ENCODE data around the gene MAP1S.

MAP1S gene

DNA sequence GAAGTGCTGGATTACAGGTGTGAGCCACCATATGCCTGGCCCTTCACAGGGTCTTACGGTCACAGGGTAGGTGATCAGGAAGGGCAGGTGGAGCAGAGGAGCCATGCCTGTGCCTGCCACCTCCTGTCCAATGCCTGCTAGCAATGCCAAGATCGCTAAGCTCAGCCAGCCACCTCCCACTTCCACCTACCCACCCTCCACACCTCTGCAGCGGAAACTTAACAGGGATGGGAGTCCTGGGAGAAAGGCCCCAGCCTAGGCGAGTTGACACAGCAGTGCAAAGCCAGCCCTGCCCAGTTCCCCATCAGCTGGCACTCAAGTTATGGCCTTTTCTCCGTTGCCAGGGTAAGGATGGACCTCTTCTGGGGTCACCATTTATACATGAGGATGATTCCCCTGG lies 16.1 kb downstream of the MAP1S start:
- no peak for DNase-seq (ENCODE audit: low spot score)

GRCh38 chr19:17737690-17738153 lies 18.4 kb downstream of the MAP1S start:
- DNase-seq (ENCODE audit: low spot score), result no peak

- DNase-seq (ENCODE audit: low spot score), result no peak
Observed at GRCh38 chr19:17739121-17739875, 20.0 kb downstream of the MAP1S start.

DNA sequence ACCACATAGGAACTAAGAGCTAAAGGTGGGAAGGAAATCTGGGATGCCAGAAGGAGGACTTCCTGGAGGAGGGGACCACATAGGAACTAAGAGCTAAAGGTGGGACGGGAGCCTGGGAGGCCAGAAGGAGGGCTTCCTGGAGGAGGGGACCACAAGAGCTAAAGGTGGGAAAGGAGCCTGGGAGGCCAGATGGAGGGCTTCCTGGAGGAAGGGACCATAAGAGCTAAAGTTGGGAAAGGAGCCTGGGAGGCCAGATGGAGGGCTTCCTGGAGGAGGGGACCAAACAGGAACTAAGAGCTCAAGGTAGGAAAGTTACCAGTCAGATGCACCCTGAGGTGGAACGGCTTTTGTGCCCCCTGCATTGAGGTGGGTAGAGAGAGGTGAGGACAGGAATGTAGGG lies 22.2 kb downstream of the MAP1S start:
- DNase-seq (ENCODE audit: low spot score), result no peak

DNA sequence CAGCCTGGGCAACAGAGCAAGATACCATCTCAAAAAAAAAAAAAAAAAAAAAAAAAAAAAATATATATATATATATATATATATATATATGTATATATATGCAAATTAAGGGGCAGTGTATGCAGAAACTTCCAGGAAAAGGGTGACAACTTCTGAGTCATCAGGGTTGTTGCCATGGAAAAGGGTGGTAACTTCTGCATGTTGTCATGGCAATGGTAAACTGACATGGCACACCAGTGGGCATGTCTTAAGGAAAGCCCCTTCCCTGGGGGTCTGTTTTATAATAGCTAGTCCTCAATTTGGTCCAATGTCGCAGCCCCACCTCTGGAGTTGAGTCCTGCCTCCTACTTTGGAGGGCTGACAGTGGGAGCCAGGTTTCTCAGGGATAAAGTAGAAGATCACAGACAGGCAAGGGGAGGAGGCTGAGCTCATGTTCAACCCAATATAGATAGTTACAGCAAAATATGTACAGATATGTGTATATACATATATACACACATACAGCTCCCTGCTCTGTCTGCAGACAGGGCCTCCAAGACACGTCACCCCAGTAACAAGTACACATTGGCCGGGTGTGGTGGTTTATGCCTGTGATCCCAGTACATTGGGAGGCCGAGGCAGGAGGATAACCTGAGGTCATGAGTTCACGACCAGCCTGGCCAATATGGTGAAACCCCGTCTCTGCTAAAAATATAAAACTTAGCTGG lies 24.7 kb downstream of the MAP1S start:
- DNase-seq (ENCODE audit: low spot score), result peak; percentile 36

GRCh38 chr19:17747205-17748098 lies 28.2 kb downstream of the MAP1S start:
- DNase-seq (ENCODE audit: low spot score), result peak; percentile 95

GRCh38 chr19:17748884-17749638 lies 29.8 kb downstream of the MAP1S start:
- no peak for DNase-seq (ENCODE audit: low spot score)

DNA sequence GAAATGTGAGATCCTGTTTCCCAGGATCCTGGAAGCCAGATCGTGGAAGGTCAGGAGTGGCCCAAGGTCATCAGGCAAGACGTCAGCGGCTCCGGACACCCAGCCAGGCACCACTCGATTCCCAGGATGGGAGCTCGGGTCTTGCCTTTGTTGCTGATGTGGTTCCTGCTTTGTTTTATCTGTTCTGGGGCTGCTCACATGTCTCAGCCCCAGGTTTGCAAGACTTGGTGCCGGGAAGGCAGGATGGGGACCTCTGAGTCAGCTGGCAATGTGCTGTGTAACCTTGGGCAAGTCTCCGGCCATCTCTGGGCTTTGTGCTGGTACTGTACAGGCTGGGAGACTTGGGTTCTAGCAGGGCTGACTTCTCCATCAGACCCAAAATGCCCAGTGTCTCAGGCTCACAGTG lies 30.6 kb downstream of the MAP1S start:
- DNase-seq (ENCODE audit: low spot score), result peak; percentile 58

DNA sequence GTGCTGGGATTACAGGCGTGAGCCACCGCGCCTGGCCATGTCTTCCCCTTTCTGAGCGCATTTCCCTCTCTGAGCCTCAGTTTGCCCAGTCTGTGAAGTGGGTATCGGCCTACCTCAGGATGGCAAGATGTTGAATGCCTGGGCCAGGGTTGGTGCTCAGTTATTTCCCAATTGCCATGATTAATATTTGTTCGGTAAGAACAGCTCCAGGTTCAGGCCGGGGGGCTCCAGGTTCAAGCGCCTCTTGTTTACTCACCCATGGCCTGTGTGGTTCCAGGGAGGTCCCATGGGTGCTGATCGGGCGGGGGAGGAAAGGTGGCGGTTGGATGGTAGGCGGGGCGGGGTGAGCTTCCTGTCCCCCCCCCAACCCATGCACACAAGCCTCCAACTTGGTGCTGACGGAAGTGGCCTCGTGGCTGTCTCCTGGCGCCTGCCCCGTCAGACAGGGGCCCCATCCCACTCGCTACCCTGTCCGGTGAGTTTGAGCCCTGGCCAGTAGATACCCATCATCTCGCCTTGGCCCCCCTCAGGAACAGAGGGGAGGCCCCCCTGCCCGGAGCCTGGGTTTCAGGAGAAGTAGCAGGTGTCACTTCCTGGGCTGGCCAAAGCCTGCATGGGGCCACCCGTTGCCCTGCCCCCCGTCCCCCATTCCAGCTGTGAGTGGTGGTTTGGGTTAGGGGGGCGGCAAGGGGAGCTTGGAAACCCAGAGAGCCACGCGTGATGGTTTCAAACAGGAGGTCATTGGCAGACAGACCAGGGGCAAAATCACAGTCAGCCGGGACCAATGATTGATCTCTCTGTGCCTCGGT lies 32.0 kb downstream of the MAP1S start, which contains the start of gene FCHO1:
Gene FCHO1, plus strand, starts transcription at position 375 of the 809 bp plus-strand sequence. CDS start 3,688 bp downstream, outside the sequence.
- DNase-seq (ENCODE audit: low spot score), result peak; percentile 90

- DNase-seq (ENCODE audit: low spot score), result peak; percentile 43
Observed at GRCh38 chr19:17751912-17752273, 32.6 kb downstream of the MAP1S start.

DNA sequence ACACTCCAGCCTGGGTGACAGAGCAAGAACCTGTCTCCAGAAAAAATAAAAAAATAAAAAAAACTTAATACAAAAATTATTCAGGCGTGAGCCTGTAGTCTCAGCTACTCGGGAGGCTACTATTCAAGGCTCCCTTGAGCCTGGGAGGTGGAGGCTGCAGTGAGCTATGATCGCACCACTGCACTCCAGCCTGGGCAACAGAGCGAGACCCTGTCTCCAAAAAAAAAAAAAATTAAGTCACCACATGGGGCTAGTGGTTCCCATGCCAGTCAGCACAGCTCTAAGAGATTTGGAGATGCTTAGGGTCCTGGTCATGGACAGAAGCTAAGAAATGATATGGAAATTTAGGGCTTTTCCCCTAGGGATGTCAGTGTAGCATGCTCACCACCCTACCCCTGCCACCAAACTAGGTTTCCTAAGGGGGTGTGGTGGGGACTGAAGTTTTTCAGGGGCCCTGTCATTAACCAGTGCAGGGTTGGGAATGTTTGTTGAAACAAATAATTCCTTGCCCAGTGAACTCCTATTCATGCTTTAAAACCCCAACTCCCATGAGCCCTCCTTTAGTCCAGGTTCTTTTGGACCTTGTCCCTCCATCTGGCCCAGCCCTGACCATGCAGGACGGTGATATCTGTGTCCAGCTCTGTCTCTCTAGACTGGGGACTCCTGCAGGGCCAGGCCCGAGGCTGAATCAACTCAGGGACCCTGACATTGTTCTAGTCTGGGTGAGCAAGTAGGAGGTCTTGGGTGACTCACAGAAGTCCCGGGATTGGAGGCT lies 33.8 kb downstream of the MAP1S start:
- no peak for DNase-seq (ENCODE audit: low spot score)

- DNase-seq (ENCODE audit: low spot score), result no peak
Observed at GRCh38 chr19:17753976-17754375, 34.7 kb downstream of the MAP1S start.

GRCh38 chr19:17754634-17755442 lies 35.6 kb downstream of the MAP1S start:
- DNase-seq (ENCODE audit: low spot score), result no peak

- no peak for DNase-seq (ENCODE audit: low spot score)
Observed at GRCh38 chr19:17755443-17755890, 36.2 kb downstream of the MAP1S start.

- no peak for DNase-seq (ENCODE audit: low spot score)
Observed at GRCh38 chr19:17755977-17756670, 36.8 kb downstream of the MAP1S start.

DNA sequence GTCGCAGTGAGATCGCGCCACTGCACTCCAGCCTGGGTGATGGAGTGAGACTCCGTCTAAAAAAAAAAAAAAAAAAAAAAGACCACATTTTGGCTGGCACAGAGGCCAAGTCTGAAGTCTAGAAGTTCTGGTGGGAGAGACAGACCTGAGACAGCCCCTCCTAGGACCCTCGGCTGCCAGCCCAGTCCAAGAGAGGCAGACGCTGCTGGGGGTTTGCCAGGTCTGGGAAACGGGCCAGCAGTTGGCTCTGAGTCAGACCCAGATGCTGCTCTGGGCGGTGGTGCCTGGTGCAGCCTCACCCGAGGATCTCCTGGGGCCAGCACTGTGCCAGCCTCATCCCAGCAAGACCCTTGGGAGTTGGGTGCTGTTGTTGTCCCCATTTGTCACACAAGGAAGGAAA lies 37.8 kb downstream of the MAP1S start:
- no peak for DNase-seq (ENCODE audit: low spot score)

GRCh38 chr19:17758515-17758914 lies 39.2 kb downstream of the MAP1S start:
- no peak for DNase-seq (ENCODE audit: low spot score)

- DNase-seq (ENCODE audit: low spot score), result no peak
Observed at GRCh38 chr19:17761148-17761547, 41.9 kb downstream of the MAP1S start.
